K562 (cell line): ENCODE data around the gene HEPACAM.

ENCODE experiments used
- CTCF ChIP-seq, 3 experiments: IDR thresholded peaks in 2 of 3; conservative IDR thresholded peaks in 1 of 3; 2 replicates each; pipeline ENCODE4 v1.5.1; 2011 to 2012; ENCODE audit warnings: low read length in 3 of 3, mild to moderate bottlenecking in 3 of 3, control low read depth in 2 of 3, improper control_type of control experiment in 1 of 3, inconsistent platforms in 1 of 3, low read depth in 1 of 3, mixed read lengths in 1 of 3, moderate library complexity in 1 of 3; ENCODE audit not compliant: insufficient read depth in 2 of 3
- JUND ChIP-seq, 2 experiments: IDR thresholded peaks; 2 replicates in 1 of 2; 3 replicates in 1 of 2; pipeline ENCODE4 v1.6.1; 2011; ENCODE audit warnings: borderline replicate concordance in 2 of 2, low read depth in 2 of 2, low read length in 2 of 2, improper control_type of control experiment in 1 of 2, missing biosample characterization in 1 of 2, missing genetic modification characterization in 1 of 2, missing genetic modification reagents in 1 of 2
- TAL1 ChIP-seq: fragments of 450-650 bp; IDR thresholded peaks from 2 replicates; pipeline ENCODE4 v1.6.1; 2016; ENCODE audit warnings: mild to moderate bottlenecking
- ZBTB9 ChIP-seq: fragments of 450-650 bp; formaldehyde crosslinking; IDR thresholded peaks from 2 replicates; pipeline ENCODE4 v1.4.0; 2020; ENCODE audit warnings: mild to moderate bottlenecking, moderate library complexity
- ZNF121 ChIP-seq: sonication (generic); formaldehyde crosslinking; conservative IDR thresholded peaks from 2 replicates; pipeline ENCODE4 v1.8.0; 2022; ENCODE audit warnings: missing genetic modification reagents
- ZNF311 ChIP-seq: fragments of 250-450 bp; sonication (Bioruptor Pico); IDR thresholded peaks from 2 replicates; pipeline ENCODE4 v1.4.0; 2020; ENCODE audit warnings: mild to moderate bottlenecking, moderate library complexity
- ZNF444 ChIP-seq: fragments of 250-450 bp; sonication (Bioruptor Pico); IDR thresholded peaks from 2 replicates; pipeline ENCODE4 v1.4.0; 2020; ENCODE audit warnings: mild to moderate bottlenecking, moderate library complexity

- no peak for TF ChIP-seq JUND (IDR thresholded peaks at IDR 0.05; ENCODE audit: borderline replicate concordance, low read depth, low read length)
- no peak for TF ChIP-seq JUND (tag; IDR thresholded peaks at IDR 0.05; ENCODE audit: borderline replicate concordance, low read depth, low read length)
- no peak for TF ChIP-seq ZNF311 (CRISPR knock-in tag)
- no peak for TF ChIP-seq TAL1
- no peak for TF ChIP-seq ZBTB9
- TF ChIP-seq CTCF (IDR thresholded peaks at IDR 0.05 in 2 of 3, conservative IDR thresholded peaks at IDR 0.05 in 1 of 3; ENCODE audit: insufficient read depth in 2 of 3, low read depth in 1 of 3, low read length in 3 of 3), result no peak
- no peak for TF ChIP-seq ZNF121 (CRISPR knock-in tag)
- no peak for TF ChIP-seq ZNF444 (CRISPR knock-in tag)
These were observed 63.1 kb downstream of the HEPACAM start for GRCh38 chr11:124872741-124873140.
